Sigmoid colon (tissue), 4 donors: ENCODE results near the gene KCTD15.

Experiments
- EP300 ChIP-seq, 4 donors: sonication (generic); formaldehyde crosslinking; IDR thresholded peaks; one replicate each; pipeline ENCODE4 v1.6.1; 2017; ENCODE audit warnings: antibody characterized with exemption in 4 of 4
- POLR2A ChIP-seq, 2 donors: fragments of 450-650 bp; IDR thresholded peaks; one replicate each; pipeline ENCODE4 v1.6.1; 2016; ENCODE audit warnings: antibody characterized with exemption in 2 of 2, mild to moderate bottlenecking in 2 of 2, moderate library complexity in 2 of 2
- POLR2AphosphoS5 ChIP-seq, 4 donors: sonication (generic); formaldehyde crosslinking; IDR thresholded peaks; one replicate each; pipeline ENCODE4 v1.6.1; 2017; ENCODE audit warnings: antibody characterized with exemption in 4 of 4
- TF ChIP-seq, protein P1 (sequence below), 4 experiments: fragments of 450-650 bp in 3 of 4; fragments of 200-600 bp in 1 of 4; IDR thresholded peaks; one replicate each; pipeline ENCODE4 v1.5.1; 2016 to 2019; ENCODE audit warnings: antibody characterized with exemption in 4 of 4, mild to moderate bottlenecking in 3 of 4, moderate library complexity in 2 of 4

DNA sequence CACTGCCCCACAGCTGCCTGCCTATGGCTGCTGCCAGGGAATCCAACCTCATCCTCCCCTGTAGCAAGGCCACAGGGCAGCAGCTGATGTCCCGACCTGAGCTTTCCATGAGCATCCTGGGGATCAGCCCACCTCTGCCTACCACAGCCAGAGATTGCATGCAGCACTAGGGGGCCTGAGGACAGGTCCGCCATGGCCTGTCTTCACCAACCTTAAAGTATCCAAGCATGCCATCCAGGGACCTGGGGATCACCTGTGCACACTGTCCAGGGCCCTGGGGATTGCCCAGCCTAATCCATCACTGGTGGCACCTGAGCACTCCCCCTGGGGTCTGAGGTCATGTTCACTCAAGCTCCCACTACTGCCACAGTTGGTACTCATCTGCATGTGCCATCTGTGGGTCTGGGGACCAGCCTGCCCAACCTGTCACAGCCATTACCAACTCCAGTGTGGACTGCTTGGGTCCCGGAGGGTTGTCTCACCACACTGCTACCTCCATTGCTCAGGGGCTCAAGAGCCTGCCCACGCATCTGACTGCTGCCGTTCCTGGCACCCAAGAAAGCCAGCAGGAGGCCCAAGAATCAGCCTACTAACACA is 53.0 kb downstream of the KCTD15 start:
- no peak for TF ChIP-seq POLR2A (IDR thresholded peaks at IDR 0.05)
- TF ChIP-seq, protein P1, sequence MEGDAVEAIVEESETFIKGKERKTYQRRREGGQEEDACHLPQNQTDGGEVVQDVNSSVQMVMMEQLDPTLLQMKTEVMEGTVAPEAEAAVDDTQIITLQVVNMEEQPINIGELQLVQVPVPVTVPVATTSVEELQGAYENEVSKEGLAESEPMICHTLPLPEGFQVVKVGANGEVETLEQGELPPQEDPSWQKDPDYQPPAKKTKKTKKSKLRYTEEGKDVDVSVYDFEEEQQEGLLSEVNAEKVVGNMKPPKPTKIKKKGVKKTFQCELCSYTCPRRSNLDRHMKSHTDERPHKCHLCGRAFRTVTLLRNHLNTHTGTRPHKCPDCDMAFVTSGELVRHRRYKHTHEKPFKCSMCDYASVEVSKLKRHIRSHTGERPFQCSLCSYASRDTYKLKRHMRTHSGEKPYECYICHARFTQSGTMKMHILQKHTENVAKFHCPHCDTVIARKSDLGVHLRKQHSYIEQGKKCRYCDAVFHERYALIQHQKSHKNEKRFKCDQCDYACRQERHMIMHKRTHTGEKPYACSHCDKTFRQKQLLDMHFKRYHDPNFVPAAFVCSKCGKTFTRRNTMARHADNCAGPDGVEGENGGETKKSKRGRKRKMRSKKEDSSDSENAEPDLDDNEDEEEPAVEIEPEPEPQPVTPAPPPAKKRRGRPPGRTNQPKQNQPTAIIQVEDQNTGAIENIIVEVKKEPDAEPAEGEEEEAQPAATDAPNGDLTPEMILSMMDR (IDR thresholded peaks at IDR 0.05), result no peak
- TF ChIP-seq POLR2AphosphoS5 (IDR thresholded peaks at IDR 0.05), result no peak
- no peak for TF ChIP-seq EP300 (IDR thresholded peaks at IDR 0.05)
